Subcutaneous adipose tissue (tissue), 4 donors: Measurements from ENCODE around the gene RBSN. TPM values are rescaled to one million over a fixed set of nuclear protein-coding genes. Genes with fewer than 3 reads are reported as not detected.

ENCODE experiments used
- CTCF ChIP-seq: fragments of 450-650 bp; IDR thresholded peaks from one replicate; pipeline ENCODE4 v1.5.1; 2016; ENCODE audit warnings: low read depth, mild to moderate bottlenecking, control low read depth, antibody characterized with exemption, moderate library complexity
- total RNA-seq, 4 donors: library from RNA; depleted of rRNA; stranded (reverse); fragments of >200 nt; gene quantifications; one replicate each; pipeline ENCODE4 v1.1.0, GENCODE V29; 2016

The RBSN gene
- total RNA-seq, 4 donors from 2014 or later: 18.7 to 28.0 (median 26.2) TPM

DNA sequence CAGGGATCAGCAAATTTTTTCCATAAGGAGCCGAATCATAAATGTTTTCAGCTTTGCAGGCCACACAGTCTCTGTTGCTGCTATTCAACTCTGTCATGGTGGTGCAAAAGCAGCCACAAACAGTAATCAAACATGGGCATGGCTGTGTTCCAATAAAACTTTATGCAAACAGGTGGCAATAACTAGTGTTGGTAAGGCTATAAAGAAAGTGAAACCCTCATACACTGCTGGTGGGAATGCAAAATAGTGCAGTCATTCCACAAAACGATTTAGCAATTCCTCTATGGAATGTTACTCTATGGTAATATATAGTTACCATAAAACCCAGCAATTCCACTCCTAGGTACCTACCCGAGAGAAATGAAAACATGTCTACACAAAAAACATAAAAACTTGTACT is 19.9 kb downstream of the RBSN start:
- TF ChIP-seq CTCF: no peak

GRCh38 chr3:15074500-15074899 is 24.4 kb downstream of the RBSN start:
- TF ChIP-seq CTCF: no peak

GRCh38 chr3:15071699-15072098 is 27.2 kb downstream of the RBSN start:
- TF ChIP-seq CTCF: no peak

- no peak for TF ChIP-seq CTCF
These were observed 29.5 kb downstream of the RBSN start for GRCh38 chr3:15069441-15069840.

- no peak for TF ChIP-seq CTCF
These were observed 32.5 kb downstream of the RBSN start for GRCh38 chr3:15066467-15066866.

- TF ChIP-seq CTCF: no peak
These were observed 33.4 kb downstream of the RBSN start for GRCh38 chr3:15065550-15066007.

DNA sequence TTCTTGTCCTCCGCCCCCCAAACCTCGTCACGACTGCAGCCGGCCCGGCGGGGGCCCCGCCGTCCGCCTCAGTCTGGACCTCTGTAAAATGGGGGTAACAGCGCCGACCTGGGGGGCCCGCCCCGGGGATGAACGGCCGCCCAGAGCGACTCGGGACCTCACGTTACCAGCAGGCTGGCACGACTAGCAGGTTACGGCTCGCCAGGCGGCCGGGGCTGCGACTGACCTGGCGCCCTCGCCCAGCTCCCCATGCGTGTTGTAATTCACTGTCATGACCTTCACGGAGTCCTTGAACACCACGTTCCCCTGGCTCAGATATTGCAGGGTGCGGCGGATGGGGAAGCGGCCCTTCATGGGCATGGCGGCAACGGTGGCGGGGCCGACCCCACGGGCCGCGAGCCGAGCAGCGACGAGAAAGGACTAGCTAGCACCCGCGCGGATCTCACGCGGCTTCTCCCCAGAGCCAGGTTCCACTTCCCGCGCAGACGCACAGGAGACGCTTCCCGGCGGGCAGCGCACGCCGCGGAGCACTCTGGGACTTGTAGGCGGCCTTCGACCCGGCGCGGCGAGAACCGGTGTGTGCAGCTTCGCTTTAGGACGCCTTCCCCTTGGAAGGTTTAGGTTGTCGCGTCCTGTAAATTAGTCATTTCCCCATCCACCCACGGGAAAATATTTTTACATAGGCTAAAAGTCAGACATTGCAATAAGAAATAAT is 34.0 kb downstream of the RBSN start, which contains the start of gene MRPS25:
MRPS25 (minus strand) TSS at position 481 of the 715 bp plus-strand sequence; CDS start at position 360, 121 bp downstream.
- no peak for TF ChIP-seq CTCF
